ENCODE data around the gene SRGAP2. TPM values are rescaled to one million over a fixed set of nuclear protein-coding genes. Genes with fewer than 3 reads are reported as not detected.
"Not testable (repeated sequence)": the region's sequence is repeated elsewhere in the genome, so short reads cannot be mapped to it uniquely, and the experiment has no call there.

SRGAP2 gene
- total RNA-seq, 4 donors from 2014 or later: 8.7 to 13.2 (median 11.0) TPM

- H3K27ac ChIP-seq; ATAC-seq; H3K36me3 ChIP-seq; H3K9me3 ChIP-seq; in situ Hi-C loops (cut with MboI; ENCODE audit: low sequenced_read_pairs in 4 of 4); H3K27me3 ChIP-seq; H3K4me3 ChIP-seq; DNase-seq; H3K4me1 ChIP-seq; intact Hi-C loops (cut with DNase I; ENCODE audit: low total_unique reads): not testable (repeated sequence)
Measured at GRCh38 chr1:206179666-206180065, 23.7 kb upstream of the SRGAP2 start.

- H3K4me1 ChIP-seq; intact Hi-C loops (cut with DNase I; ENCODE audit: low total_unique reads); H3K4me3 ChIP-seq; ATAC-seq; H3K36me3 ChIP-seq; H3K27me3 ChIP-seq; DNase-seq; H3K9me3 ChIP-seq; H3K27ac ChIP-seq; in situ Hi-C loops (cut with MboI; ENCODE audit: low sequenced_read_pairs in 4 of 4): not testable (repeated sequence)
Measured at GRCh38 chr1:206182368-206183317, 20.7 kb upstream of the SRGAP2 start.

- H3K9me3 ChIP-seq; H3K27me3 ChIP-seq; H3K4me3 ChIP-seq; ATAC-seq; H3K36me3 ChIP-seq; H3K4me1 ChIP-seq; DNase-seq; in situ Hi-C loops (cut with MboI; ENCODE audit: low sequenced_read_pairs in 4 of 4); H3K27ac ChIP-seq; intact Hi-C loops (cut with DNase I; ENCODE audit: low total_unique reads): not testable (repeated sequence)
Measured at GRCh38 chr1:206183788-206184187, 19.6 kb upstream of the SRGAP2 start.

GRCh38 chr1:206185778-206186177 lies 17.6 kb upstream of the SRGAP2 start:
- H3K36me3 ChIP-seq; in situ Hi-C loops (cut with MboI; ENCODE audit: low sequenced_read_pairs in 4 of 4); H3K4me1 ChIP-seq; H3K27ac ChIP-seq; H3K27me3 ChIP-seq; DNase-seq; intact Hi-C loops (cut with DNase I; ENCODE audit: low total_unique reads); H3K4me3 ChIP-seq; ATAC-seq; H3K9me3 ChIP-seq: not testable (repeated sequence)

- H3K36me3 ChIP-seq; in situ Hi-C loops (cut with MboI; ENCODE audit: low sequenced_read_pairs in 4 of 4); H3K4me1 ChIP-seq; H3K27ac ChIP-seq; intact Hi-C loops (cut with DNase I; ENCODE audit: low total_unique reads); H3K9me3 ChIP-seq; H3K4me3 ChIP-seq; DNase-seq; ATAC-seq; H3K27me3 ChIP-seq: not testable (repeated sequence)
Measured at GRCh38 chr1:206186826-206187225, 16.5 kb upstream of the SRGAP2 start.

- H3K4me3 ChIP-seq; H3K27ac ChIP-seq; in situ Hi-C loops (cut with MboI; ENCODE audit: low sequenced_read_pairs in 4 of 4); H3K27me3 ChIP-seq; intact Hi-C loops (cut with DNase I; ENCODE audit: low total_unique reads); H3K4me1 ChIP-seq; H3K36me3 ChIP-seq; H3K9me3 ChIP-seq; DNase-seq; ATAC-seq: not testable (repeated sequence)
Measured at GRCh38 chr1:206195182-206195581, 8.2 kb upstream of the SRGAP2 start.

GRCh38 chr1:206196748-206197424 lies 6.5 kb upstream of the SRGAP2 start:
- H3K27me3 ChIP-seq; H3K9me3 ChIP-seq; intact Hi-C loops (cut with DNase I; ENCODE audit: low total_unique reads); H3K4me3 ChIP-seq; in situ Hi-C loops (cut with MboI; ENCODE audit: low sequenced_read_pairs in 4 of 4); H3K4me1 ChIP-seq; DNase-seq; ATAC-seq; H3K27ac ChIP-seq; H3K36me3 ChIP-seq: not testable (repeated sequence)

GRCh38 chr1:206202789-206203363 lies 465 bp upstream of the SRGAP2 start, which contains the start of gene FAM72A:
TSS of gene FAM72A (minus strand) at chr1:206202839. CDS start at chr1:206202025, 814 bp downstream.
- H3K36me3 ChIP-seq; H3K27me3 ChIP-seq; H3K4me1 ChIP-seq; intact Hi-C loops (cut with DNase I; ENCODE audit: low total_unique reads); H3K9me3 ChIP-seq; in situ Hi-C loops (cut with MboI; ENCODE audit: low sequenced_read_pairs in 4 of 4): not testable (repeated sequence)
- peak within 1 kb of the TSS; percentile 65 to 76 (median 70) for H3K4me3 ChIP-seq
- peak within 1 kb of the TSS; percentile 78 to 83 (median 81) for H3K27ac ChIP-seq
- DNase-seq (peak; percentile 98 to 99), ATAC-seq (peak; percentile 94)

GRCh38 chr1:206204159-206204511 lies 794 bp downstream of the SRGAP2 start:
- intact Hi-C loops (cut with DNase I; ENCODE audit: low total_unique reads); H3K27me3 ChIP-seq; ATAC-seq; DNase-seq; in situ Hi-C loops (cut with MboI; ENCODE audit: low sequenced_read_pairs in 4 of 4); H3K9me3 ChIP-seq; H3K4me1 ChIP-seq; H3K36me3 ChIP-seq: not testable (repeated sequence)
- Histone ChIP-seq H3K27ac (peak overlapping the region in 2 of 4 donors; percentile 45 to 62), H3K4me3 (peak overlapping the region in 2 of 4 donors; percentile 41 to 71)

- H3K9me3 ChIP-seq; in situ Hi-C loops (cut with MboI; ENCODE audit: low sequenced_read_pairs in 4 of 4); H3K4me1 ChIP-seq; H3K27me3 ChIP-seq; intact Hi-C loops (cut with DNase I; ENCODE audit: low total_unique reads); ATAC-seq; H3K36me3 ChIP-seq; DNase-seq: not testable (repeated sequence)
- Histone ChIP-seq H3K27ac (peak overlapping the region; percentile 39 to 68 (median 49)), H3K4me3 (peak overlapping the region; percentile 45 to 51 (median 46))
Measured at GRCh38 chr1:206204871-206205270, 1.5 kb downstream of the SRGAP2 start.

- H3K27me3 ChIP-seq; H3K4me1 ChIP-seq; ATAC-seq; in situ Hi-C loops (cut with MboI; ENCODE audit: low sequenced_read_pairs in 4 of 4); H3K36me3 ChIP-seq; H3K9me3 ChIP-seq; H3K27ac ChIP-seq; intact Hi-C loops (cut with DNase I; ENCODE audit: low total_unique reads); DNase-seq: not testable (repeated sequence)
- H3K4me3 ChIP-seq: peak overlapping the region in 2 of 4 donors; percentile 32 to 39
Measured at GRCh38 chr1:206205569-206205968, 2.2 kb downstream of the SRGAP2 start.

Data from gastrocnemius medialis (tissue), 4 donors.